ENCODE measurements around the gene DCHS2. TPM values are rescaled to one million over a fixed set of nuclear protein-coding genes. Genes with fewer than 3 reads are reported as not detected.

DCHS2 gene
- polyA plus RNA-seq, 3 donors = 3.9 to 7.6 (median 7.1) TPM

- DNase-seq = no peak
Observed at GRCh38 chr4:154317201-154317999, 174.2 kb downstream of the DCHS2 start.

GRCh38 chr4:154315741-154316140 is 175.9 kb downstream of the DCHS2 start:
- DNase-seq = no peak

GRCh38 chr4:154314248-154314647 is 177.4 kb downstream of the DCHS2 start:
- peak; percentile 17 for DNase-seq

GRCh38 chr4:154313004-154313585 is 178.5 kb downstream of the DCHS2 start:
- no peak for DNase-seq

GRCh38 chr4:154312246-154312645 is 179.4 kb downstream of the DCHS2 start:
- no peak for DNase-seq

GRCh38 chr4:154310578-154310977 is 181.0 kb downstream of the DCHS2 start:
- DNase-seq = no peak

GRCh38 chr4:154308207-154308606 is 183.4 kb downstream of the DCHS2 start:
- no peak for DNase-seq

GRCh38 chr4:154307451-154307850 is 184.1 kb downstream of the DCHS2 start:
- no peak for DNase-seq

- DNase-seq = no peak
Observed at GRCh38 chr4:154305616-154306015, 186.0 kb downstream of the DCHS2 start.

- DNase-seq = no peak
Observed at GRCh38 chr4:154304679-154305078, 186.9 kb downstream of the DCHS2 start.

GRCh38 chr4:154294652-154295350 is 196.8 kb downstream of the DCHS2 start:
- no peak for DNase-seq

GRCh38 chr4:154293427-154293826 is 198.2 kb downstream of the DCHS2 start:
- no peak for DNase-seq

- DNase-seq = no peak
Observed at GRCh38 chr4:154292589-154292988, 199.0 kb downstream of the DCHS2 start.

GRCh38 chr4:154277172-154277571 is 214.4 kb downstream of the DCHS2 start:
- DNase-seq = no peak

GRCh38 chr4:154276496-154276895 is 215.1 kb downstream of the DCHS2 start:
- no peak for DNase-seq

GRCh38 chr4:154254999-154255398 is 236.6 kb downstream of the DCHS2 start:
- no peak for DNase-seq

- DNase-seq = no peak
Observed at GRCh38 chr4:154234576-154234975, 257.0 kb downstream of the DCHS2 start.

GRCh38 chr4:154231806-154232478 is 259.7 kb downstream of the DCHS2 start:
- DNase-seq = no peak

GRCh38 chr4:154230723-154231122 is 260.9 kb downstream of the DCHS2 start:
- no peak for DNase-seq

GRCh38 chr4:154230091-154230490 is 261.5 kb downstream of the DCHS2 start:
- no peak for DNase-seq

- no peak for DNase-seq
Observed at GRCh38 chr4:154222875-154223274, 268.7 kb downstream of the DCHS2 start.

GRCh38 chr4:154218051-154218450 is 273.5 kb downstream of the DCHS2 start:
- no peak for DNase-seq

Data from renal pelvis (tissue), 4 donors.